H9 (cell line): ENCODE results near the gene C13orf46. TPM values are rescaled to one million over a fixed set of nuclear protein-coding genes. Genes with fewer than 3 reads are reported as not detected.

ENCODE experiments used
- DNase-seq: peaks from one replicate; pipeline ENCODE4 v3.0.0-alpha.2; 2017
- H2AFZ ChIP-seq: one replicate; pipeline ENCODE4 v1.6.1; 2013; ENCODE audit warnings: mild to moderate bottlenecking, low read length, control low read depth, moderate library complexity
- H2AK5ac ChIP-seq: 2 replicates; pipeline ENCODE4 v1.6.1; 2013; ENCODE audit warnings: low read length, control low read depth, mixed read lengths; ENCODE audit not compliant: insufficient read length
- H2BK120ac ChIP-seq: one replicate; pipeline ENCODE4 v1.6.1; 2013; ENCODE audit warnings: low read depth, mild to moderate bottlenecking, low read length, control low read depth, inconsistent platforms; ENCODE audit not compliant: poor library complexity, severe bottlenecking
- H2BK12ac ChIP-seq: 2 replicates; pipeline ENCODE4 v1.6.1; 2013; ENCODE audit warnings: low read length, control low read depth, mixed read lengths, low read depth; ENCODE audit not compliant: insufficient read length
- H2BK15ac ChIP-seq: 2 replicates; pipeline ENCODE4 v1.6.1; 2013; ENCODE audit warnings: low read depth, low read length, control low read depth
- H2BK20ac ChIP-seq: one replicate; pipeline ENCODE4 v1.6.1; 2013; ENCODE audit warnings: low read depth, mild to moderate bottlenecking, low read length, control low read depth, inconsistent platforms; ENCODE audit not compliant: poor library complexity, severe bottlenecking
- H2BK5ac ChIP-seq: 2 replicates; pipeline ENCODE4 v1.6.1; 2013; ENCODE audit warnings: low read length, control low read depth, mixed read lengths; ENCODE audit not compliant: insufficient read length
- H3K14ac ChIP-seq: 2 replicates; pipeline ENCODE4 v1.6.1; 2013; ENCODE audit warnings: low read length, control low read depth; ENCODE audit not compliant: insufficient read depth
- H3K18ac ChIP-seq: 2 replicates; pipeline ENCODE4 v1.6.1; 2013; ENCODE audit warnings: low read depth, mild to moderate bottlenecking, mixed read lengths, low read length, control low read depth; ENCODE audit not compliant: insufficient read length
- H3K23ac ChIP-seq: 2 replicates; pipeline ENCODE4 v1.6.1; 2013; ENCODE audit warnings: low read length, control low read depth, mixed read lengths, low read depth; ENCODE audit not compliant: insufficient read length
- H3K23me2 ChIP-seq: 2 replicates; pipeline ENCODE4 v1.6.1; 2013; ENCODE audit warnings: low read depth, mild to moderate bottlenecking, mixed read lengths, low read length, control low read depth; ENCODE audit not compliant: insufficient read length, poor library complexity, severe bottlenecking
- H3K27ac ChIP-seq: 2 replicates; pipeline ENCODE4 v1.5.1; 2013; ENCODE audit warnings: low read length, control low read depth, mixed read lengths, low read depth; ENCODE audit not compliant: insufficient read length
- H3K27me3 ChIP-seq: 2 replicates; pipeline ENCODE4 v1.6.1; 2013; ENCODE audit warnings: low read length, control low read depth, inconsistent platforms; ENCODE audit not compliant: insufficient read depth
- H3K4ac ChIP-seq: 2 replicates; pipeline ENCODE4 v1.6.1; 2013; ENCODE audit warnings: low read depth, mild to moderate bottlenecking, control low read depth, inconsistent platforms, low read length, moderate library complexity
- H3K4me1 ChIP-seq: 2 replicates; pipeline ENCODE4 v1.6.1; 2013; ENCODE audit warnings: low read length, control low read depth, inconsistent platforms; ENCODE audit not compliant: insufficient read depth
- H3K4me2 ChIP-seq: 2 replicates; pipeline ENCODE4 v1.6.1; 2013; ENCODE audit warnings: low read length, control low read depth, mixed read lengths; ENCODE audit not compliant: insufficient read length, insufficient read depth
- H3K56ac ChIP-seq: 2 replicates; pipeline ENCODE4 v1.6.1; 2013; ENCODE audit warnings: low read depth, mild to moderate bottlenecking, mixed read lengths, low read length, control low read depth; ENCODE audit not compliant: insufficient read length
- H3K79me1 ChIP-seq: 2 replicates; pipeline ENCODE4 v1.6.1; 2013; ENCODE audit warnings: low read depth, mild to moderate bottlenecking, moderate library complexity, low read length, control low read depth, inconsistent platforms; ENCODE audit not compliant: insufficient read depth, poor library complexity, severe bottlenecking
- H3K79me2 ChIP-seq: 2 replicates; pipeline ENCODE4 v1.6.1; 2013; ENCODE audit warnings: low read length, control low read depth, inconsistent platforms; ENCODE audit not compliant: insufficient read depth
- H3K9ac ChIP-seq: 2 replicates; pipeline ENCODE4 v1.6.1; 2013; ENCODE audit warnings: low read length, control low read depth, mixed read lengths; ENCODE audit not compliant: insufficient read length; ENCODE audit errors: extremely low read depth
- H3K9me3 ChIP-seq: one replicate; pipeline ENCODE4 v1.6.1; 2013; ENCODE audit warnings: low read depth, low read length, inconsistent platforms; ENCODE audit not compliant: control insufficient read depth
- H3T11ph ChIP-seq: one replicate; pipeline ENCODE4 v1.6.1; 2013; ENCODE audit warnings: mild to moderate bottlenecking, low read length, control low read depth, inconsistent platforms
- H4K20me1 ChIP-seq: one replicate; pipeline ENCODE4 v1.6.1; 2013; ENCODE audit not compliant: control insufficient read depth, insufficient read length, insufficient read depth
- H4K5ac ChIP-seq: 2 replicates; pipeline ENCODE4 v1.6.1; 2013; ENCODE audit warnings: low read depth, mild to moderate bottlenecking, mixed read lengths, low read length, control low read depth; ENCODE audit not compliant: insufficient read length
- H4K8ac ChIP-seq: replicated peaks from 2 replicates; pipeline ENCODE4 v1.6.1; 2013; ENCODE audit warnings: low read length, control low read depth, mixed read lengths, low read depth; ENCODE audit not compliant: insufficient read length
- H4K91ac ChIP-seq: 2 replicates; pipeline ENCODE4 v1.6.1; 2013; ENCODE audit warnings: low read depth, mild to moderate bottlenecking, moderate library complexity, mixed read lengths, low read length, control low read depth; ENCODE audit not compliant: insufficient read length
- H3K27ac Mint-ChIP-seq, 3 experiments: 2 replicates in 2 of 3; 3 replicates in 1 of 3; pipeline ENCODE4 v1.8.0; 2020 to 2021; ENCODE audit warnings: mixed read lengths in 3 of 3, mild to moderate bottlenecking in 1 of 3, moderate library complexity in 1 of 3
- H3K27me3 Mint-ChIP-seq: 2 replicates; pipeline ENCODE4 v1.8.0; 2021; ENCODE audit warnings: low read depth, mild to moderate bottlenecking, moderate library complexity, mixed read lengths
- H3K36me3 Mint-ChIP-seq, 3 experiments: 2 replicates in 2 of 3; 3 replicates in 1 of 3; pipeline ENCODE4 v1.8.0; 2020 to 2021; ENCODE audit warnings: low read depth in 3 of 3, mixed read lengths in 3 of 3; ENCODE audit not compliant: insufficient read depth in 1 of 3
- H3K4me1 Mint-ChIP-seq, 2 experiments: 2 replicates each; pipeline ENCODE4 v1.8.0; 2020; ENCODE audit warnings: mixed read lengths in 2 of 2
- H3K4me3 Mint-ChIP-seq, 2 experiments: 2 replicates in 1 of 2; 3 replicates in 1 of 2; pipeline ENCODE4 v1.8.0; 2020 to 2021; ENCODE audit warnings: mild to moderate bottlenecking in 2 of 2, mixed read lengths in 2 of 2, moderate library complexity in 1 of 2
- H3K9me3 Mint-ChIP-seq, 2 experiments: 2 replicates in 1 of 2; 3 replicates in 1 of 2; pipeline ENCODE4 v1.8.0; 2020; ENCODE audit warnings: mild to moderate bottlenecking in 2 of 2, mixed read lengths in 2 of 2, moderate library complexity in 1 of 2
- CTCF ChIP-seq: fragments of 200-600 bp; sonication (generic); conservative IDR thresholded peaks from 3 replicates; pipeline ENCODE4 v1.8.0; 2021; ENCODE audit warnings: antibody characterized with exemption, mild to moderate bottlenecking
- WGBS: extraction: QIAGEN DNeasy Blood & Tissue Kit; methylation state at CpG from one replicate; pipeline ENCODE4 v1.1.7; 2013; ENCODE audit warnings: missing lambda C conversion rate, low lambda C conversion rate, mixed read lengths; ENCODE audit not compliant: insufficient read length; ENCODE audit errors: extremely low coverage; 5-methylcytosine and 5-hydroxymethylcytosine counted together
- total RNA-seq: library from RNA; stranded (reverse); gene quantifications from 2 replicates; pipeline ENCODE4 v1.2.1, GENCODE V29; 2021

The C13orf46 gene
- total RNA-seq, 1 experiment from 2014 or later: 0.55 TPM

- Mint-ChIP-seq H3K27ac (no peak overlapping the region; a peak in 1 of 7 replicates), H3K4me3 (no peak overlapping the region), H3K36me3 (peaks cover 0 to 17% (median 6%) of the 10 kb centered on the region in 3 experiments; a peak in 5 of 7 replicates), H3K4me1 (peaks cover 0 to 5% of the 10 kb centered on the region in 2 experiments; a peak in 2 of 4 replicates), H3K27me3 (peaks cover 13% of the 10 kb centered on the region), H3K9me3 (peaks cover 23 to 25% of the 10 kb centered on the region in 2 experiments)
- Histone ChIP-seq H2BK5ac (no peak overlapping the region), H3T11ph (no peak overlapping the region), H3K79me2 (no peaks in the 10 kb centered on the region), H2BK20ac (no peak overlapping the region), H4K20me1 (no peaks in the 10 kb centered on the region), H4K91ac (no peak overlapping the region), H2AFZ (no peak overlapping the region), H3K27ac (no peak overlapping the region), H3K79me1 (no peaks in the 10 kb centered on the region), H4K8ac (no peak overlapping the region), H3K23me2 (no peaks in the 10 kb centered on the region), H2BK15ac (no peak overlapping the region; the same call in 1 of the 2 replicates), H2BK120ac (no peak overlapping the region), H3K9me3 (no peaks in the 10 kb centered on the region), H3K4me2 (no peak overlapping the region), H2AK5ac (no peak overlapping the region), H2BK12ac (no peak overlapping the region), H4K5ac (no peak overlapping the region), H3K18ac (no peak overlapping the region), H3K14ac (no peak overlapping the region), H3K27me3 (no peaks in the 10 kb centered on the region), H3K4ac (no peak overlapping the region), H3K56ac (no peak overlapping the region), H3K9ac (no peak overlapping the region), H3K23ac (no peak overlapping the region), H3K4me1 (no peaks in the 10 kb centered on the region)
- no CpG with 5 or more reads among the region's 42 CpGs for WGBS
- DNase-seq: no peak
- TF ChIP-seq CTCF: no peak
These were observed 21.5 kb downstream of the C13orf46 start for GRCh38 chr13:113952151-113952982.
